Activated CD4-positive, CD25-positive, alpha-beta regulatory T cell treated with anti-CD3 and anti-CD28 coated beads, Interleukin-2, amount 50 U/mL, for 16 hours (primary cell): ENCODE data around the gene ANXA2.

Experiments used
- DNase-seq: peaks from one replicate; pipeline ENCODE4 v3.0.0-alpha.2; 2020; ENCODE audit warnings: low read depth, low spot score

ANXA2 gene

DNA sequence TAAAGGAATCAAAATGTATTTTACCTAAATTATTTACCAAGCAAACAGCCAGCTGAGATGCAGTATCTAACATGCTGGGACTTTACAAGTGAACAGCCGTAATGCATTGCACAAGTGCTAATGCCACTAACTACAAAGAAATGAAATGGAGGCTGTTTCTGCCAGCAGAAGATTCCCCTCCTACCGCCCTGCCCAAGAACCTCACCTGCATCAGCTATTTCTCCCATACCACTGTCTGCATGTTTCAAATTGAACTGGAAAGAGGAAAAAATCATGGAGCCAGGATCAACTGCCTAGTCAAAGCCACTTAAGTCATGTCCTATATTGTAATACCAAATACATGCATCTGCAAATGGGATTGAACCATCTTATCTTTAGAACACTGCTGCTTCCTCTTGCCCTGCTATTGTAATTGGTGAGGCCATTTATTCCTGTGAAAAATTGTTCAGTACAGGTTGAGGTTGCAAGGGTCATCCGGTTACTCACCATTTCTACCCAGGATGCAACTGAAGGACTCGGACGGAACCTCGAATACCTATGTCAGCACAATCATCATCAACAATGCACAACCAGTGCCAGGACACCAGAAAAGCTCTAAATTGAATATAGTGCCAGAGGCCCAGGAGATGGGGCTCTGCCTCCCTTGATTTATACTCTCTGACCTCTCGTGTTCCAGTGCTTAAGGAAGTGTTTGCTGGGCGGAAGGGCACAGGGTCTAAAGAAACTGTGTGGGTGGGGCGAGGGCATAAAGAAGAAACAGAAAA lies 27.5 kb downstream of the ANXA2 start:
- no peak for DNase-seq

DNA sequence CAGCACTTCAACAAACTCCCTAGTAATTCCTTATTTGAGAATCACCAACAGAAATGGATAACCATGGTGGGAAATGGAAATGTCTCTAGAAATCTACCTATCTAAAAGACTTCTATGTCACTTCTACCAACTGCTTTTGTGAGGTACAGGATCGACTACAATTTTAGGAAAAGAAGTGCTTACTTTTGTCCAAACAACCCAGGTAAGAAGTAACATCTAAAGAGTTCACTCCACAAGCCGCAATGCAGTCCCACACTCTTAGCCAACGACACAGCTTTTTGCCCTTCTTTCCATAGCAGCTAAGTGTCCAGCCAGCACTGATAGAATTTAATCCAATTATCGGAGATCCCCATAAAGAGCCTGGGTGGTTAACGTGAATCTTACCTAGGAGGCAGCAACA lies 28.1 kb downstream of the ANXA2 start:
- DNase-seq = no peak

- DNase-seq = no peak
Measured at GRCh38 chr15:60364612-60364924, 33.2 kb downstream of the ANXA2 start.

GRCh38 chr15:60363903-60364611 lies 33.7 kb downstream of the ANXA2 start:
- no peak for DNase-seq

DNA sequence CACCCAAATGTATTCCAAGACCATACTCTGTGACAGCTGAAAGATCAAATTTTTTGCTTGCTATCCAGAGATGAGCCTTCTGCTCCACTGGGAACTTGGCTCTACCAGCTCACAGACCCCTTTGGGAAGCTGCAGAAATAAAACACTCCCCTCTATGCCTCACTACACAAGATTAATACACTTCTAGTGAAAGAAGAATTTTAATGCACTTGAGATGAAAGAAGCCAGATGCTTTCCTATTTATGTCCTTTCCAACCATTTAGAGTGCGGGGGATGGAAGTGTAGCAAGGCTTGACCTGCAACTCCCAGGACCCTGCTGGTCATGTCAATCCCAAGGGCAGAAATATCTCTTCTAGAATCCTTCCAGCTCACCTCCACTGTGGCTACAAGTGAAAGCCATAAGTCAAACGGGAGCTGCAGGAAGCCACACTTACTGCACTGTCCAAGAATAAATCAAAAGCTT lies 34.7 kb downstream of the ANXA2 start:
- no peak for DNase-seq

DNA sequence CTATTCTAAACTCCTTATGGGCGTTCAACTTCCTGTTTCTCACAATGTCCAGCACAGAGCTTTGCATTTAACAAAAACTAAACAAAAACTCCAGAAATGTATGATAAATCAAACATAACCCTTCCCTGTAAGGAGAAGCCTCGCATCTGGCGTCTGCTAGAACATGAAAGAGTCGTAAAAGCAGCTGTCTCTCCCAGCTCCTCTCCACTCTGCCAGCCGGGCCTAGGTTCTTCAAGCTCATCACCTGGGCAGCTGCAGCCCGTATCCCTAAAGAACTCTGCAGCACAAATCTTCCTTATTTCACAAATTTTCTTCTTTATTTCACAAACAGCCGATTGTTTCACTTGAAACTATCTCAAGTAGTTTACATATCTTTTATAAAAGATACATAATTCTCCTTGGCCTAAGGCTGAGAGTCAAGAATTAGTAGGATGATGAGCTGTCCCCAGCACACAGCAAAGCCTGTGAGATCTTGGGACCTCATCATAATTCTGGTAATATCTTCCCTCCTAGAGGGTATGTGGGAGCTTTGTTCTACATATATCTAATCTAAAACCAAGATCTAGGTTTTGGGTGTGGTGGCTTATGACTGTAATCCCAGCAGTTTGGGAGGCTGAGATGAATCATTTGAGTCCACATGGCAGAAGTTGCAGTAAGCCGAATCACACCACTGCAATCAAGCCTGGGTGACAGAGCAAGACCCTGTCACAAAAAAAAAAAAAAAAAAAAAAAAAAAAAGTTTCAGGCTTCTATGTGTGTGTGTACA lies 35.3 kb downstream of the ANXA2 start:
- no peak for DNase-seq

DNA sequence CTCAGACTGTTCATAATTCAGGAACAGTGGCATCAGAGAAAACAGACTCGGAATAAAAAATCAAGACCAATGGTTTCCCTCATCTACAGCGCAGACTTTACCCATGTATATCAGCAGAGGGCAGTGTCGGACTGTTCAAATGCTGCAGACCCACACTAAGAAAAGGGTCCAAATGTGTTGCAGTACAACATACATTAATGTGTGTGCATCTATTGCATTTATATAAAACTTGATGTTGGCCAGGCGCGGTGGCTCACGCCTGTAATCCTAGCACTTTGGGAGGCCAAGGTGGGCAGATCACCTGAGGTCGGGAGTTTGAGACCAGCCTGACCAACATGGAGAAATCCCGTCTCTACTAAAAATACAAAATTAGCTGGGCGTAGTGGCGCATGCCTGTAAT lies 38.0 kb downstream of the ANXA2 start:
- DNase-seq = peak; percentile 10

DNA sequence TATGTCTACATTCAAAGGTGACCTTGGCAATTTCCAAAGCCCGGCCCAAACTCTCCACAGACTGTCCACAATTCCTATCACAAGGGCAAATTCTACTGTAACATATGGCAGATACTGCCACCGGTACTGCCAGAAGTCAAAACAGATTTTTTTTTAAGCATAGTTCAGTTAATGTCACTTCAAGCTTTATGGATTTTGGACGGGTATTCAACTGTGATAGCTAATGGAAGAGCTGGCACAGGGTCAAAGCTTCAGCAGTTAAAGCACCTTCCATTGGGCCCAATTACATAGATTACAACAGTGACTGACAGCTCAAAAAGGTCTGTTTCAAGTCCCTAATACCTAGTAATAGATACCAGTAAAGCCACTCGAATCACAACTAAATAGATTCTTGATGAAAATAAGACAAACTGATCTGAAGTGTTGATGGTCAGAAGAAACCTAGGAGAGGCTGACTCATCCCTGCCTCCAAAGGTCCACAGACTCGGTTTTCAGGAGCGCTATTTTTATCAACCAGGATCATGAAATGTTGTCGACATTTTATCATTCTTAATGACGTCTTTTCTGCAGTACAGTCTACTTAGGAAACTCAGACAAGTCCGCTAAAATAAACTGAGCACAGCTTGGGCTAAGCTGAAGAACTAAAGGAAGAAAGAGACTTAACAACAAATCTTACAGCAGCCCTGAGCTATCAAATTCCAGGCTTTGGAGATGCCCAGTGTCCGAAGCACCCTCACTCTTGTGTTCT lies 38.7 kb downstream of the ANXA2 start:
- no peak for DNase-seq

DNA sequence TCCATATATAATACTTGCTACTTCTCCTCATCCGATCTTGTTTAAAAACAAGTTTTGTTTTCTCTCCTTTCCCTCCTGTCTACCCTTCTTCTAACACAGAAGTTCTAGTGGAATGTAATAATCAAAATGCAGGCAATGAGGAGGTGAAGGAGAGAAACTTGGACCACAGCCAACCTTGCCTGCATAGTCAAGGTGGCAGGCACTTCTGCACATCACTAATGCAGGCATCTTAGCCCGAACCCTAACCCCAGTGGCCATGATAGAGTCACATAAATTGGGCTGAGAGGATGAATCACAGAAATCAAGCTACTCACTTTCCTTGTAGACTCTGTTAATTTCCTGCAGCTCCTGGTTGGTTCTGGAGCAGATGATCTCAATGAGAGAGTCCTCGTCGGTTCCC lies 41.0 kb downstream of the ANXA2 start:
- DNase-seq = no peak

DNA sequence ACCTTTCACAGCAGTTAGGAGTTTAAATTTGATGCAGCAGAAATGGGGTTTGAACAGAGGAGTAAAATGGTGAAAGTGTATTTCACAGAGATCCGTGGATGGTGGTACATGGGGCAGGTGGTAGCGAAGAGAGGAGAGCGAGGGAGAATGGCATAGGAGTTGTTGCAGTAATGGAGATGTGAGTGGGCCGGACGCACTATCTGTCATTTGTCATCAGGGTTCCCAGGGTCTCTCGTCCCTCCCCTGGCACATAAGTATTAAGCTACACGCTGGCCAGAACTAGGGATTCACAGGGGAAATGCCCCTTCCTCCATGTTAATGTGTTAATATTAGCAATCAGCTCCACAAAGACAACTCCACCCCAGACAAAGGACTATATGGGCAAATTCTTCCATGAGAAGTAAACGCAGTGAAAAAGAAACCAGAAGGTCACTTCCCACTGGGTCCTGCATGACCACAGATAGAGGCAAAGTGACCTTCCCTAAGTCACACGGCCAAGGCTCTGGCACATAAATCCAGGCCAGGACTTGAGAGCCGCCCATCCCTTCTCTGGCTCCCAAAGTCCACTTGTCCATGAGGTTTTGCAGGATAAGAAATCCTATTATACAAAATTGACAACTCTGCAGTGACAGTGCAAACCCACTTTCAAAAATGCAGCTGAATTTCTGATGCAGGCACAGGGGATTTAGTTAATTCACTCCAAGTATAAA lies 42.5 kb downstream of the ANXA2 start:
- DNase-seq = no peak

DNA sequence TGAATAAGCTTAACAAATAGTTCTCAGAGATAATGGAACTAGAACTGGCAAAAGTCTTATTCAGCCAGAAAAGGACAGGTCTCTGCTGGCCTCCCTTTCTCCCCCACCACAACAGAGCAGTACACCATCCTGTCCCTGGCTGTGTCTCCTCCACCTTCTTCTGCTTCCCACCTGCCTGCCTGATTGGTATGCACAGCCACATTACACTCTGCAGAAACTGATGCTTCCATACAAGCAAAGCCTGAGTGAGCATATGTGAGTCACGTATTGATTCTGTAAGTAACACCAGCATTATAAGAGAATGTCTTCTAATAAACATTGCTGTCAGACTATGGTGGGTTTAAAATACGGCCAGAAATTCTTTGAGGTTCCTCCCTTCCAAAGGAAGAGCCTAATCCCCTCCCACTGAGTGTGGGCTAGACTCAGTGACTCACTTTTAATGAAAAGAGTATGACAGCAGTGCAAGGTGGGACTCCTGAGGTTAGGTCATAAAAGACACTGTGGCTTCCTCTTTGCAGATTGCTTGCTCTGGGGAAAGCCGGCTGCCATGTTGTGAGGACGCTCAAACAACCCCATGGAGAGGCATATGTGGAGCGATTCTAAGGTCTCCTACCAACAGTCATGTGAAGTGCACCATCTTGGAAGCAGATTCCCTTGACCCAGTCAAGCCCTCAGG lies 44.4 kb downstream of the ANXA2 start:
- no peak for DNase-seq

DNA sequence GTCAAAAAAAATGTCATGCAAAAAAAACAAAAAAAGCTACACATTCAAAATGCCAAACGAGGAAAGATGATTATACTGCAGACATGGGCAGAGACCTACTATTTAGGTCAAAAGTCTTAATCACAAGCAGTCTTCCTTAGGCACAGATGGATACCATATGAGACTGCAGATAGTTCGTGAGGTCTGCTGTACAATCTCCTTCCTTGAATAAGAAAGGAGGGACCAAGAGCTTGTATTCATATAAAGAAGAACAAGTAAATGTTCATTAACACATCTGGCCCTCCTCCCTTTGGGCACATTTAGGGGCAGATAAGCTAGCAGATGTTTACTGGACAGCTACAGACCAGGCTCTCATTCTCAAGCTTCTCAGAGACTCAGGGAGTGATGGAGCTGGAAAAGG lies 45.3 kb downstream of the ANXA2 start:
- DNase-seq = no peak

GRCh38 chr15:60351066-60351465 lies 46.7 kb downstream of the ANXA2 start:
- no peak for DNase-seq

- no peak for DNase-seq
Measured at GRCh38 chr15:60350108-60350507, 47.7 kb downstream of the ANXA2 start.

GRCh38 chr15:60349589-60349988 lies 48.2 kb downstream of the ANXA2 start:
- DNase-seq = no peak

GRCh38 chr15:60347480-60348049 lies 50.2 kb downstream of the ANXA2 start:
- no peak for DNase-seq

DNA sequence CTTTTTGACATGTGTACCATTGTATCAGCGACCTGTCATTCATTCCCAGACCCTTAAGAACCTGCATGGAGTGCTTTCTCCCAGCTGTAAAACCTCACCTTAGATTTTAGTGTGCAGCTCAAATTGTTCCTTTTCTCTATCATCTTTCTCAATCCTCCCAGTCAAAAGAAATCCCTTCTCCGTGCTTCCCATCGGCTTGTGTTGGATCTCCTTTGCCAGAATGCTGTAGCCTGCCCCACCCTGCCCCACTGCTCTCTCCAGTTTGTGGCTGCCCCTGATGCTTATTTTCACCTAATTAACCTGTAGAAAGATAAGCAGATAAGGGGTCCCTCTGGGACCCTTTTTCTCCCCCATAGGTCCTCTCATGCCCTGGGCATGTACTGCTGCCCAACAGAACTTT lies 51.1 kb downstream of the ANXA2 start:
- no peak for DNase-seq

DNA sequence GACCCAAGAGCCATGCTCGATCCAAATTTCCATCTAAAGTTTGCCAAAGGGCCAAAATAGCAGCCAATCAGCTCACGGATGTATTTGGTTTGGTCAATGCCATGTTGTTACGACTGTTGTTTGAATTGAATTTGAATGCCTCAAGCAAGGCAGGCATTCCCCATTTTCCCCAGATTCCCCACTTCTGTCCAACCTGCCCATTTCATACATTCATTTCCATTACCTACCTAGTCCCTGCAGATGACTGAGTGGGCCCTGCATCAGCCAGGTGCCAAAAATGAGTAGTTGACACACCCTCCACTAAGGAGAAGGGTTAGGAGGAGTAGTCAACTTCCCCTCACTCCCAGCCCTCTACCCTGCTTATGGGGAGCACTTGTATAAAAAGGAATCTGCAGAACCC lies 51.7 kb downstream of the ANXA2 start:
- no peak for DNase-seq

- DNase-seq = no peak
Measured at GRCh38 chr15:60345598-60345997, 52.2 kb downstream of the ANXA2 start.

- DNase-seq = no peak
Measured at GRCh38 chr15:60344987-60345386, 52.8 kb downstream of the ANXA2 start.
